CD4-positive, CD25-positive, alpha-beta regulatory T cell (primary cell): ENCODE results near the gene NCCRP1. TPM values are rescaled to one million over a fixed set of nuclear protein-coding genes. Genes with fewer than 3 reads are reported as not detected.

ENCODE experiments used
- ATAC-seq, 2 donors: fragments of 150-1000 bp; cut with Tn5 transposase; one replicate each; pipeline ENCODE4 v1.10.0; 2021; ENCODE audit warnings: low read depth in 2 of 2, moderate number of reproducible peaks in 2 of 2, moderate library complexity in 1 of 2
- DNase-seq, 3 donors: peaks; one replicate each; pipeline versions ENCODE4 v3.0.0 to v3.0.0-alpha.2; 2012 to 2022; ENCODE audit warnings: mixed read lengths in 1 of 3
- H3K27ac ChIP-seq: one replicate; pipeline ENCODE4 v1.7.0; 2013; ENCODE audit warnings: mild to moderate bottlenecking, low read length; ENCODE audit not compliant: insufficient read depth, poor library complexity, severe bottlenecking
- H3K27me3 ChIP-seq: one replicate; pipeline ENCODE4 v1.7.0; 2013; ENCODE audit warnings: low read length; ENCODE audit not compliant: control insufficient read depth, insufficient read depth
- H3K36me3 ChIP-seq: one replicate; pipeline ENCODE4 v1.7.0; 2013; ENCODE audit warnings: mild to moderate bottlenecking, low read length, moderate library complexity; ENCODE audit not compliant: control insufficient read depth, insufficient read depth
- H3K4me1 ChIP-seq: 2 replicates; pipeline ENCODE4 v1.7.0; 2013; ENCODE audit warnings: mild to moderate bottlenecking, low read length; ENCODE audit not compliant: insufficient read depth, control insufficient read depth, poor library complexity, severe bottlenecking
- H3K4me3 ChIP-seq: one replicate; pipeline ENCODE4 v1.7.0; 2013; ENCODE audit warnings: low read depth, mild to moderate bottlenecking, low read length, moderate library complexity
- H3K9me3 ChIP-seq, 2 experiments: 1 replicate in 1 of 2; 2 replicates in 1 of 2; pipeline ENCODE4 v1.7.0; 2013; ENCODE audit warnings: low read length in 2 of 2, mild to moderate bottlenecking in 1 of 2, moderate library complexity in 1 of 2; ENCODE audit not compliant: control insufficient read depth in 2 of 2
- H3K27ac Mint-ChIP-seq, 3 donors: one replicate each; pipeline ENCODE4 v1.8.0; 2020 to 2022; ENCODE audit warnings: mild to moderate bottlenecking in 3 of 3, mixed read lengths in 3 of 3, moderate library complexity in 2 of 3
- H3K27me3 Mint-ChIP-seq: one replicate; pipeline ENCODE4 v1.8.0; 2022; ENCODE audit warnings: mild to moderate bottlenecking, mixed read lengths
- H3K36me3 Mint-ChIP-seq: one replicate; pipeline ENCODE4 v1.8.0; 2020; ENCODE audit warnings: mixed read lengths
- H3K4me1 Mint-ChIP-seq, 4 donors: one replicate each; pipeline ENCODE4 v1.8.0; 2020 to 2022; ENCODE audit warnings: mixed read lengths in 4 of 4, mild to moderate bottlenecking in 1 of 4
- H3K4me3 Mint-ChIP-seq, 4 donors: one replicate each; pipeline ENCODE4 v1.8.0; 2020 to 2022; ENCODE audit warnings: mild to moderate bottlenecking in 4 of 4, mixed read lengths in 4 of 4, moderate library complexity in 3 of 4
- H3K9me3 Mint-ChIP-seq, 7 donors: one replicate each; pipeline ENCODE4 v1.8.0; 2020 to 2022; ENCODE audit warnings: mixed read lengths in 7 of 7, mild to moderate bottlenecking in 3 of 7, moderate library complexity in 2 of 7
- polyA plus RNA-seq, 4 donors: library from polyadenylated mRNA; unstranded; fragments of 300-500 nt; fragmentation: Illumina TruSeq; gene quantifications; one replicate each; pipeline ENCODE4 v1.2.3, GENCODE V29; 2021
- total RNA-seq: library from RNA; stranded (reverse); gene quantifications from one replicate; pipeline ENCODE4 v1.2.3, GENCODE V29; 2022

NCCRP1 gene
- total and polyA plus RNA-seq, 5 donors from 2014 or later, result not detected

- Histone ChIP-seq H3K4me1 (no peaks in the 10 kb centered on the region), H3K9me3 (no peaks in the 10 kb centered on the region), H3K27me3 (no peaks in the 10 kb centered on the region), H3K27ac (no peak overlapping the region), H3K4me3 (no peak overlapping the region), H3K36me3 (no peaks in the 10 kb centered on the region)
- DNase-seq (no peak), ATAC-seq (no peak)
- Mint-ChIP-seq H3K9me3 (no peaks in the 10 kb centered on the region), H3K4me1 (peaks cover 0 to 36% (median 9%) of the 10 kb centered on the region in 4 donors), H3K27ac (peak overlapping the region in 1 of 3 donors; percentile 20), H3K36me3 (peaks cover 4% of the 10 kb centered on the region), H3K27me3 (peaks cover 4% of the 10 kb centered on the region), H3K4me3 (no peak overlapping the region)
These were observed 42.1 kb upstream of the NCCRP1 start for GRCh38 chr19:39154629-39155100.

DNA sequence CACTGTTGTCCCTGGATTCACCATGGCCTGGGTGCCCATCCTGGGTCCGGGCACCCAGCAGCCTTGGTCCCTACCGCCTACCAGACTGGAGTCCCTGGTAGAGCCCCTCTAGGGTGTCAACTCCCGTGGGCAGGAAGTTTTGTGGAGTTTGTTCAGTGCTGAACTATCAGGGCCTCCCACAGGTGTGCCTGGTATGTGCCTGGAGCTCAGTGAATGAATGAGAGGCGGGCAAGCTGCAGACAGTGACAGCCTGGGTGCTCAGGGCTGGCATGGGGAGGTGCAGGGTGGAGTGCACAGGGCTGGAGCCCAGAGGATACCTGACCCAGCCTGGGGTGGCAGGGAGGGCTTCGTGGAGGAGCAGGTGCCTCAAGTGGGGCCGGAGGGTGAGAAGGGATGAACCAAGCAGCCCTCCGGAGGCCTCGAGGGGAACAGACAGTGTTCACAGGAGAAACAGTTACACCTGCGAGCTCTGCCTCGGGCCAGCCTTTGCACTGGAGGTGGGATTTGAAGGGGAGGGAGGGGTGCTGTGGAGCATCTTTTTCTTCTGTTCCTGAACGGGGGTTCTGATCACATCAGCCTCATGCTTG is 41.6 kb upstream of the NCCRP1 start:
- H3K36me3 Mint-ChIP-seq, result peaks cover 4% of the 10 kb centered on the region
- Histone ChIP-seq H3K9me3 (no peaks in the 10 kb centered on the region), H3K4me1 (no peaks in the 10 kb centered on the region), H3K27me3 (no peaks in the 10 kb centered on the region), H3K4me3 (no peak overlapping the region), H3K36me3 (no peaks in the 10 kb centered on the region), H3K27ac (no peak overlapping the region)
- no peak for ATAC-seq
- H3K4me3 Mint-ChIP-seq, result no peak overlapping the region
- H3K4me1 Mint-ChIP-seq, result peaks cover 0 to 35% (median 9%) of the 10 kb centered on the region in 4 donors
- peaks cover 4% of the 10 kb centered on the region for H3K27me3 Mint-ChIP-seq
- no peak overlapping the region for H3K27ac Mint-ChIP-seq
- DNase-seq, result no peak
- H3K9me3 Mint-ChIP-seq, result no peaks in the 10 kb centered on the region

DNA sequence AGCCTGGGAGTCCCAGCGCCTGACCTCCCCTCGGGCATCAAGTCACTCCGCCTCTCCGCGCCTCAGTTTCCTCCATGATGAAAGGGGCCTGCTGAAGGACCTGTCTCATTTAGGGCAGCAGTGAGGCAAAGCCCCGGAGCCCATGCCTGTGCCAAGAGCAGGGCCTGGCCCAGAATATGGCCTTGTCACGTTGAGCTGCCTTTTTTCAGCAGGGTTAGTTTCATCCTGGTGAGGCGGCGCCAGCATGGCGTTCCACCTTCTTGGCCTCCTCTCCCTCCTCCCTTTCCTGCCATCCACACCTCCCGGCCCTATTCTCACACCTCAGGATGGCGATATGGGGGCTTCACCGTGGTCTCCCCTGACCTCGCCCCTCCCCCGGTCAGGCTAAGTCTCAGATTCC is 41.0 kb upstream of the NCCRP1 start:
- ATAC-seq (no peak), DNase-seq (no peak)
- H3K27me3 Mint-ChIP-seq, result peaks cover 4% of the 10 kb centered on the region
- H3K9me3 ChIP-seq, result no peaks in the 10 kb centered on the region
- H3K36me3 Mint-ChIP-seq, result peaks cover 4% of the 10 kb centered on the region
- H3K27me3 ChIP-seq, result no peaks in the 10 kb centered on the region
- no peak overlapping the region for H3K4me3 ChIP-seq
- no peaks in the 10 kb centered on the region for H3K9me3 Mint-ChIP-seq
- no peaks in the 10 kb centered on the region for H3K4me1 ChIP-seq
- H3K4me3 Mint-ChIP-seq, result no peak overlapping the region
- H3K27ac Mint-ChIP-seq, result peak overlapping the region in 1 of 3 donors; percentile 42
- peaks cover 0 to 38% (median 10%) of the 10 kb centered on the region in 4 donors for H3K4me1 Mint-ChIP-seq
- no peaks in the 10 kb centered on the region for H3K36me3 ChIP-seq
- H3K27ac ChIP-seq, result no peak overlapping the region

- no peaks in the 10 kb centered on the region for H3K4me1 ChIP-seq
- H3K36me3 ChIP-seq, result no peaks in the 10 kb centered on the region
- Mint-ChIP-seq H3K36me3 (peaks cover 4% of the 10 kb centered on the region), H3K27ac (peak overlapping the region in 1 of 3 donors; percentile 68), H3K4me1 (peaks cover 0 to 32% (median 6%) of the 10 kb centered on the region in 4 donors), H3K4me3 (no peak overlapping the region), H3K27me3 (peaks cover 4% of the 10 kb centered on the region), H3K9me3 (no peaks in the 10 kb centered on the region)
- no peak for DNase-seq
- H3K27ac ChIP-seq, result no peak overlapping the region
- H3K27me3 ChIP-seq, result no peaks in the 10 kb centered on the region
- no peak overlapping the region for H3K4me3 ChIP-seq
- no peaks in the 10 kb centered on the region for H3K9me3 ChIP-seq
- ATAC-seq, result no peak
These were observed 40.2 kb upstream of the NCCRP1 start for GRCh38 chr19:39156326-39157230.

DNA sequence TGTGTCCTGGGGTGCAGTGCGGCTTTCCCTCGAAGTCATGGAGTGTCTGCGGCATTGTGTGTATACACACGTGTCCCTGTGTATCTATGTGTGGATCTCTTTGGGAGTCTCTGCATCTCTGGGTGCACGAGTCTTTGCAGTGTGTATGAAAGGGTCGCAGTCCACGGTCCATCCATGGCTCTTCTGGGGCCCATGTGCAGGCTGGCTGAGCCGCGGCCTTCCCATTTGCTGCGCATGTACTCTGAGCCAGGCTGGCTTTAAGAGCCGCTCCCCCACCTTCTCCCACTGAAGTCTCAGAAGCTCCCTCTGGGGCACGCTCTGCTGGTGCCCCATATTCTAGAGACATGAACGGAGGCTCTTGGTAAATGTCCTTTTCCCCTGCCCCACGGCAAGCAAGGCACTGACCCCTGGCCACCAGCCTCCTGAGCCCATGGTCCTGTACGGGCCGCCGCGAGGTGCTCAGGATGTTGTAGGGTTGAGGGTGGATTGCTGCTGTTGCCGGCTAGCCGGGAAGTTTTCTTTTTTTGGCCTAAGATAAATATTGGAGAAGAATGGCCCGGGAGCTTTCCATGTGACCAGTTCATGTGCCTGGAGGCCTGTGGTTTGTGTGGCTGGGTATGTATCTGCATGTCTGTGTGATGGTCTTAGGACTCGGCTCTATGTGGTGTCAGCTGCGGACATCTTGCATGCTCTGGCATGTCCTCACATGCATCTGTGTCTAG is 39.3 kb upstream of the NCCRP1 start:
- ATAC-seq (no peak), DNase-seq (no peak)
- no peaks in the 10 kb centered on the region for H3K9me3 ChIP-seq
- no peaks in the 10 kb centered on the region for H3K4me1 ChIP-seq
- H3K9me3 Mint-ChIP-seq, result no peaks in the 10 kb centered on the region
- H3K27me3 ChIP-seq, result no peaks in the 10 kb centered on the region
- peaks cover 4% of the 10 kb centered on the region for H3K36me3 Mint-ChIP-seq
- peak overlapping the region in 1 of 3 donors; percentile 68 for H3K27ac Mint-ChIP-seq
- no peak overlapping the region for H3K27ac ChIP-seq
- H3K4me3 ChIP-seq, result no peak overlapping the region
- H3K36me3 ChIP-seq, result no peaks in the 10 kb centered on the region
- H3K4me3 Mint-ChIP-seq, result no peak overlapping the region
- H3K4me1 Mint-ChIP-seq, result peaks cover 0 to 32% (median 6%) of the 10 kb centered on the region in 4 donors
- H3K27me3 Mint-ChIP-seq, result peaks cover 4% of the 10 kb centered on the region

DNA sequence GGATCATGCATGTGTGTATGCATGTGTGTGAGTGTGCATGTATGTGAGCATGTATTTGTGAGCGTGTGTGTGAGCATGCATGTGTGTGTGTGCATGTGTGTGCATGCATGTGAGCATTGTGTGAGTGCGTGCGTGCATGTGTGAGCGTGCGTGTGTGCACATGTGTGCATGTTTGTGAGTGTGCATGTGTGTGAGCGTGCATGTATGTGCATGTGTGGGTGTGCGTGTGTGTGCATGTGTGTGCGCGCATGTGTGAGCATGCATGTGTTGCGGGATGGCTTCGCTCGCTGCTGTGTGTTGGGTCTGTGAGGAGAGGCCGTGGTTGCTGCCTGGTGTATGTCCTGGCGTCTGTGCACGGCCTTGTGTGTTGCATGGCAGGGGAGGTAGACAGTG is 38.8 kb upstream of the NCCRP1 start:
- Histone ChIP-seq H3K4me1 (no peaks in the 10 kb centered on the region), H3K36me3 (no peaks in the 10 kb centered on the region), H3K27me3 (no peaks in the 10 kb centered on the region), H3K27ac (no peak overlapping the region), H3K9me3 (no peaks in the 10 kb centered on the region), H3K4me3 (no peak overlapping the region)
- Mint-ChIP-seq H3K36me3 (peaks cover 4% of the 10 kb centered on the region), H3K9me3 (no peaks in the 10 kb centered on the region), H3K27ac (no peak overlapping the region), H3K4me3 (no peak overlapping the region), H3K27me3 (no peaks in the 10 kb centered on the region), H3K4me1 (peaks cover 0 to 30% (median 7%) of the 10 kb centered on the region in 4 donors)
- ATAC-seq (no peak), DNase-seq (no peak)

GRCh38 chr19:39158646-39159260 is 38.0 kb upstream of the NCCRP1 start:
- no peak overlapping the region for H3K4me3 Mint-ChIP-seq
- Histone ChIP-seq H3K9me3 (no peaks in the 10 kb centered on the region), H3K4me1 (no peaks in the 10 kb centered on the region), H3K27ac (no peak overlapping the region), H3K36me3 (no peaks in the 10 kb centered on the region), H3K27me3 (no peaks in the 10 kb centered on the region), H3K4me3 (no peak overlapping the region)
- H3K27ac Mint-ChIP-seq, result no peak overlapping the region
- DNase-seq (no peak), ATAC-seq (no peak)
- no peaks in the 10 kb centered on the region for H3K27me3 Mint-ChIP-seq
- peaks cover 0 to 30% (median 6%) of the 10 kb centered on the region in 4 donors for H3K4me1 Mint-ChIP-seq
- H3K9me3 Mint-ChIP-seq, result no peaks in the 10 kb centered on the region
- H3K36me3 Mint-ChIP-seq, result peaks cover 3% of the 10 kb centered on the region
